ENCODE measurements around the gene BBLN. TPM values are rescaled to one million over a fixed set of nuclear protein-coding genes. Genes with fewer than 3 reads are reported as not detected.

Gene BBLN
- total and polyA plus RNA-seq, 4 donors, result 46.7 to 278 (median 109) TPM

DNA sequence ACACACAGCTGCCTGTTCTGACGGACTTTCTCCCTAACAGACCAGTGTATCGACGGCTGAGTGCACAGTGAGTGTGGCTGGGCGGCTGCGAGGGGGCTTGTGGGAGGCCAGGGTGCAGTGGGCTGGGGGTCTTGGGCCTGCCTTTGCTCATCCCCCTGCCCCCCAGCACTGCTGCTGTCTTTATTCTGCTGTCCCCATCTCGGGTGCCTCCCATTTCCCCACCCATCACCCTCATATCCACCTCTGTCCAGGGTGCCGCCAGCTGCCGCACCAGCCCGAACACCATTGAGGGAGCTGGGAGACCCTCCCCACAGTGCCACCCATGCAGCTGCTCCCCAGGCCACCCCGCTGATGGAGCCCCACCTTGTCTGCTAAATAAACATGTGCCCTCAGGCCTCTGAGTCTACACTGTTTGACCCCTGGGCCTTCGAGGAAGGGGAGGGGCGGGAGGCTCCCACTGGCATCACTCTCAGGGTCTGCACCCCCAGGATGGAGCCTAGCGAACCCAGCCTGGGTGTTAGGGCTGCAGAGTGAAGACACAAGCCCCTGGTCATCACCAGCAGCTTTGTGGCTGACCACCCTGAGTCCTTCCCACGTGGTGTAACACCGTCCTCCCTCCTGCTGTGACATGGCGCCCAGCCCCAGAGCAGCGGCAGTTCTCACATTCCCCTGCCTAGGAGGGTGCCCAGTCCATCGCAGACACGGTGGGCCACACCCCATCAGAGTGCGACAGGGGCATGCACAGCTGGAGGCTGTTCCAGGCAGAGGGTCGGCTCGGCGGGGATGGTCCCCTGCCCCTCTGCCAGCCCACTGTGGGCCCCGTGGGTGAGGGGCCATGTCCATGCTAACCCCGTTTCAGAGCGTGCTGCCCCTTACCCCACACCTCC lies 6.8 kb upstream of the BBLN start:
- Histone ChIP-seq H3K4me3 (ENCODE audit: low read length in 2 of 2) (no peak overlapping the region), H3K4me1 (ENCODE audit: control insufficient read depth in 1 of 2, insufficient read depth in 2 of 2, low read length in 2 of 2) (no peaks in the 10 kb centered on the region), H3K36me3 (ENCODE audit: control insufficient read depth in 1 of 2, insufficient read depth in 2 of 2, low read length in 1 of 2) (no peaks in the 10 kb centered on the region), H3K9me3 (ENCODE audit: control insufficient read depth, low read length) (no peaks in the 10 kb centered on the region), H3K27ac (ENCODE audit: low read depth in 1 of 2, low read length in 2 of 2) (no peak overlapping the region), H3K27me3 (ENCODE audit: control insufficient read depth in 1 of 2, insufficient read depth in 2 of 2, low read length in 1 of 2) (no peaks in the 10 kb centered on the region)
- intact Hi-C loops (cut with DNase I), result no loop called here
- no peak for ATAC-seq (ENCODE audit: low FRiP score)
- peak; percentile 39 to 61 for DNase-seq
- WGBS, 2 donors, result 87 to 89% methylated on average over 26 of the region's 26 CpGs

DNA sequence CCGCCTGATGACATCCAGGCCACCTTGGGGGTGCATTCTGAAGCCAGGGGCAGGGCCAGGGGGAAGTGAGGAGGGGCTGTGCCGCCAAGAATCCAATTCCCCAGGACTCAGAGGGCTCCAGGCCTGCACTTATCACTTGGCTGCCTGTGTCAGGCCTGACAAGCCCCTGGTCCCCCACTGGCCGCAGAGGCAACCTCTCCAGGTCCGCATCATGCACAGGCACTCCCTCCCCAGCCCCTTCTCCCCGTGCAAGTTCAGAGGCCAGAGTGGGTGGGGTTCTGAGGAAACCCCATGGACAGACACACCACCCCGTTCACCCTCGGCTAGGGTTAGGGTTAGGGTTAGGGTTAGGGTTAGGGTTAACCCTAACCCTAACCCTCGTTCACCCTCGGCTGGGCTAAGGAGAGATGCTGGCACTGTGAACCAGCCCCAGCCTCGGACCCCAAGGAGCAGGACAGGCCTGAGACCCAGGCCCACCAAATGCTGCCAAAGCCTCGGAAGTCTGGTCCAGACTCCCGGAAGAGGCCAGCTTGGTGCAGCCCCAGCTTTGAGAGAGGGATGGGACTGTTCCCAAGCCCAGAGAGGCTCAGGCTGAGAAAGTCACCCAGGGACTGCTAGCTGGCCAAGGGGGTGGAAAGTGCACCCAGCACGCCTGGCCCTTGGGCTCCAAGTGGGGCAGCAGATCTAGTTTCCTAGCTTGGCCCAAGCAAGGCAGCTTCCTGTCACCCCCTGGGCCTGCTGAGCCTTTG lies 5.9 kb upstream of the BBLN start:
- intact Hi-C loops (cut with DNase I), result no loop called here
- 85 to 87% methylated on average over 13 of the region's 13 CpGs for whole genome bisulfite sequencing, 2 donors
- no peak for ATAC-seq (ENCODE audit: low FRiP score)

GRCh38 chr9:128155736-128156500 lies 4.1 kb upstream of the BBLN start:
- H3K4me3 ChIP-seq (ENCODE audit: low read length in 2 of 2), result no peak overlapping the region
- intact Hi-C loops (cut with DNase I), result no loop called here
- 72 to 77% methylated on average over 7 of the region's 7 CpGs for WGBS, 2 donors
- no peak for ATAC-seq (ENCODE audit: low FRiP score)
- no peaks in the 10 kb centered on the region for H3K36me3 ChIP-seq (ENCODE audit: control insufficient read depth in 1 of 2, insufficient read depth in 2 of 2, low read length in 1 of 2)
- no peaks in the 10 kb centered on the region for H3K4me1 ChIP-seq (ENCODE audit: control insufficient read depth in 1 of 2, insufficient read depth in 2 of 2, low read length in 2 of 2)
- no peaks in the 10 kb centered on the region for H3K9me3 ChIP-seq (ENCODE audit: control insufficient read depth, low read length)
- peak; percentile 9 to 38 for DNase-seq
- H3K27ac ChIP-seq (ENCODE audit: low read depth in 1 of 2, low read length in 2 of 2), result no peak overlapping the region
- H3K27me3 ChIP-seq (ENCODE audit: control insufficient read depth in 1 of 2, insufficient read depth in 2 of 2, low read length in 1 of 2), result no peaks in the 10 kb centered on the region

More for the DNA sequence above, 5.9 kb upstream of the BBLN start:
- Histone ChIP-seq H3K36me3 (ENCODE audit: control insufficient read depth in 1 of 2, insufficient read depth in 2 of 2, low read length in 1 of 2) (no peaks in the 10 kb centered on the region), H3K9me3 (ENCODE audit: control insufficient read depth, low read length) (no peaks in the 10 kb centered on the region), H3K27ac (ENCODE audit: low read depth in 1 of 2, low read length in 2 of 2) (no peak overlapping the region), H3K27me3 (ENCODE audit: control insufficient read depth in 1 of 2, insufficient read depth in 2 of 2, low read length in 1 of 2) (no peaks in the 10 kb centered on the region), H3K4me1 (ENCODE audit: control insufficient read depth in 1 of 2, insufficient read depth in 2 of 2, low read length in 2 of 2) (no peaks in the 10 kb centered on the region), H3K4me3 (ENCODE audit: low read length in 2 of 2) (no peak overlapping the region)
- DNase-seq, result peak; percentile 27 to 68

DNA sequence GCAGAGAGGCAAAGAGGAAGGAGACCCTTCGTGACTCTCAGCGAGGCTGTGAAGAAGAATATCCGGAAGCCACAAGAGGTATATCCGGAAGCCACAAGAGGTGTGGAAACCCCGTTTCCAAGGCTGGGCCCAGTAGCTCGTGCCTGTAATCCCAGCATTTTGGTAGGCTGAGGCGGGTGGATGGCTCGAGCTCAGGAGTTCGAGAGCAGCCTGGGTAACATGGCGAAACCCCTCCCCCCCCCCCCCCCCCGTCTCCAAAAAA lies 612 bp upstream of the BBLN start:
- Histone ChIP-seq H3K27me3 (ENCODE audit: control insufficient read depth in 1 of 2, insufficient read depth in 2 of 2, low read length in 1 of 2) (no peaks in the 10 kb centered on the region), H3K4me1 (ENCODE audit: control insufficient read depth in 1 of 2, insufficient read depth in 2 of 2, low read length in 2 of 2) (no peaks in the 10 kb centered on the region), H3K9me3 (ENCODE audit: control insufficient read depth, low read length) (no peaks in the 10 kb centered on the region), H3K27ac (ENCODE audit: low read depth in 1 of 2, low read length in 2 of 2) (peak overlapping the region in 1 of 2 donors; percentile 4), H3K36me3 (ENCODE audit: control insufficient read depth in 1 of 2, insufficient read depth in 2 of 2, low read length in 1 of 2) (no peaks in the 10 kb centered on the region), H3K4me3 (ENCODE audit: low read length in 2 of 2) (no peak overlapping the region)
- DNase-seq (no peak), ATAC-seq (ENCODE audit: low FRiP score) (peak; percentile 3)
- intact Hi-C loops (cut with DNase I), result no loop called here
- 33 to 37% methylated on average over 11 of the region's 11 CpGs for WGBS, 2 donors

- H3K4me1 ChIP-seq (ENCODE audit: control insufficient read depth in 1 of 2, insufficient read depth in 2 of 2, low read length in 2 of 2), result no peaks in the 10 kb centered on the region
- no peaks in the 10 kb centered on the region for H3K36me3 ChIP-seq (ENCODE audit: control insufficient read depth in 1 of 2, insufficient read depth in 2 of 2, low read length in 1 of 2)
- no peaks in the 10 kb centered on the region for H3K27me3 ChIP-seq (ENCODE audit: control insufficient read depth in 1 of 2, insufficient read depth in 2 of 2, low read length in 1 of 2)
- no peak for DNase-seq
- H3K9me3 ChIP-seq (ENCODE audit: control insufficient read depth, low read length), result no peaks in the 10 kb centered on the region
- peak; percentile 1 for ATAC-seq (ENCODE audit: low FRiP score)
- WGBS, 2 donors, result 0 to 1% methylated on average over 23 of the region's 23 CpGs
- H3K4me3 ChIP-seq (ENCODE audit: low read length in 2 of 2), result peak overlapping the region; percentile 65 to 93
- H3K27ac ChIP-seq (ENCODE audit: low read depth in 1 of 2, low read length in 2 of 2), result peak overlapping the region in 1 of 2 donors; percentile 49
- intact Hi-C loops (cut with DNase I), result no loop called here
Measured at GRCh38 chr9:128160603-128160987, 530 bp downstream of the BBLN start.

DNA sequence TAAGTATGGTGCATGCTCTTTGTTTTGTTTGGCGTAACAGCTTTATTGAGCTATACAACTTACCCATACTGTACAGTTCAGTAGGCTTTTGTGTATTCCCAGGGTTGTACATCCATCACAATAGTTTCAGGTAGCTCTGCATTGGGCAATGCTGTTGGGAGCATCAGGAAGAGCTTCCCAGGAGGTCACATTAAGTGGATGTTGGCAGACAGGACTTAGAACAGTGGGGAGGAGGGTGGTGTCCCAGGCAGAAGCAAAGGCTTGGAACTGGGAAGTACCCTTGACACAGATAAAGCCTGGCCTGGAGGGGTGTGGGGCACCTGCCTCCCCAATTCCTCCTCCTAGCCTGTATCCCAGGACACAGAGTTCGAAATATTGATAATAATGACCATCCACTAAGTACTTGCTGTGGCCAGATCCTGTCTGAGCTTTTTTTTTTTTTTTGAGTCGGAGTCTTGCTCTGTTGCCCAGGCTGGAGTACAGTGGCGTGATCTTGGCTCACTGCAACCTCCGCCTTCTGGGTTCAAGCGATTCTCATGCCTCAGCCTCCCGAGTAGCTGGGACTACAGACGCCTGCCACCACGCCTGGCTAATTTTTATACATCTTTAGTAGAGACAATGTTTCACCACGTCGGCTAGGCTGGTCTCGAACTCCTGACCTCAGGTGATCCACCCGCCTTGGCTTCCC lies 1.3 kb downstream of the BBLN start:
- H3K27ac ChIP-seq (ENCODE audit: low read depth in 1 of 2, low read length in 2 of 2), result no peak overlapping the region
- no peaks in the 10 kb centered on the region for H3K4me1 ChIP-seq (ENCODE audit: control insufficient read depth in 1 of 2, insufficient read depth in 2 of 2, low read length in 2 of 2)
- no peak for ATAC-seq (ENCODE audit: low FRiP score)
- no peaks in the 10 kb centered on the region for H3K9me3 ChIP-seq (ENCODE audit: control insufficient read depth, low read length)
- no peaks in the 10 kb centered on the region for H3K27me3 ChIP-seq (ENCODE audit: control insufficient read depth in 1 of 2, insufficient read depth in 2 of 2, low read length in 1 of 2)
- no peak overlapping the region for H3K4me3 ChIP-seq (ENCODE audit: low read length in 2 of 2)
- WGBS, 2 donors, result 71 to 79% methylated on average over 13 of the region's 13 CpGs
- intact Hi-C loops (cut with DNase I), result no loop called here
- H3K36me3 ChIP-seq (ENCODE audit: control insufficient read depth in 1 of 2, insufficient read depth in 2 of 2, low read length in 1 of 2), result no peaks in the 10 kb centered on the region
- DNase-seq, result no peak

GRCh38 chr9:128162215-128163026 lies 2.4 kb downstream of the BBLN start:
- H3K4me3 ChIP-seq (ENCODE audit: low read length in 2 of 2), result no peak overlapping the region
- WGBS, 2 donors, result 40 to 43% methylated on average over 10 of the region's 10 CpGs
- no peaks in the 10 kb centered on the region for H3K4me1 ChIP-seq (ENCODE audit: control insufficient read depth in 1 of 2, insufficient read depth in 2 of 2, low read length in 2 of 2)
- H3K27ac ChIP-seq (ENCODE audit: low read depth in 1 of 2, low read length in 2 of 2), result no peak overlapping the region
- peak; percentile 85 to 93 for DNase-seq
- no peaks in the 10 kb centered on the region for H3K9me3 ChIP-seq (ENCODE audit: control insufficient read depth, low read length)
- H3K36me3 ChIP-seq (ENCODE audit: control insufficient read depth in 1 of 2, insufficient read depth in 2 of 2, low read length in 1 of 2), result peaks cover 0 to 5% of the 10 kb centered on the region in 2 donors
- peak; percentile 45 for ATAC-seq (ENCODE audit: low FRiP score)
- intact Hi-C loops (cut with DNase I), result no loop called here
- no peaks in the 10 kb centered on the region for H3K27me3 ChIP-seq (ENCODE audit: control insufficient read depth in 1 of 2, insufficient read depth in 2 of 2, low read length in 1 of 2)
